ENCODE measurements around the gene TMEM87B. TPM values are rescaled to one million over a fixed set of nuclear protein-coding genes. Genes with fewer than 3 reads are reported as not detected.

Gene TMEM87B
- total and polyA plus RNA-seq, 2 of the 8 experiments (the other 6 are each of a cell fraction or from before 2014, with no cell fraction given): 7.2 to 9.0 TPM

DNA sequence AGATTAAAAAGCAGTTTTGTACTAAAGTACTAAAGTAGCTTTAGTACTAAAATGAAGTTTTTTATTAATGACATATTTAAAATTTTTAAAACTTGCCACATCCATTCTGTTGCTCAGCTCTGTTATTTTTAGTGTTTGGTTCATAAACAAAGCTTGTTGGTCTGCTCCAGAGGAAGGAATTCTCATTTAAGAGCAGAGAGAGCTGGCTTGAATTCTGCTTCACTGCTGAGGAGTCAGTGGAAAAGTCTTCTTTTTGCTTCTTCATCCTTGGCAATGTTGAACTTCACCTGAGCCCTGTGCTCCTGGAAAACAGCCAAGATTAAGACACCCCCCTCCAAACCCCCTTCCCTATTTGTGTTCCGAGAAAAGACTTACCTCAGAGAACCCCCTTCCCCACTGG is 40.6 kb downstream of the TMEM87B start:
- no peak overlapping the region for H3K56ac ChIP-seq (replicated peaks; ENCODE audit: insufficient read length, low read depth, low read length)
- no peaks in the 10 kb centered on the region for H3K79me2 ChIP-seq (ENCODE audit: control insufficient read depth in 1 of 2, insufficient read depth in 2 of 2, low read length in 2 of 2)
- no peaks in the 10 kb centered on the region for H3K79me1 ChIP-seq (ENCODE audit: low read depth, low read length)
- H3K27ac ChIP-seq (ENCODE audit: low read depth, low read length): no peak overlapping the region
- no peaks in the 10 kb centered on the region for H3K27me3 ChIP-seq (replicated peaks in 1 of 4; ENCODE audit: control insufficient read depth in 3 of 4, extremely low read depth in 1 of 4, insufficient read depth in 3 of 4, low read length in 3 of 4)
- no peak for TF ChIP-seq KDM4A (IDR thresholded peaks at IDR 0.05; ENCODE audit: low read depth, low read length, severe bottlenecking)
- no peak overlapping the region for H2BK120ac ChIP-seq (replicated peaks; ENCODE audit: low read depth, low read length)
- no peak overlapping the region for H4K8ac ChIP-seq (ENCODE audit: extremely low read depth, insufficient read depth, low read length)
- H4K91ac ChIP-seq (replicated peaks; ENCODE audit: insufficient read length, low read length): no peak overlapping the region
- no peak overlapping the region for H4K5ac ChIP-seq (ENCODE audit: insufficient read length, low read depth, low read length)
- H3K4me3 ChIP-seq (ENCODE audit: extremely low read depth in 1 of 4, insufficient read depth in 2 of 4, low read depth in 3 of 4, low read length in 4 of 4): no peak overlapping the region
- WGBS, 2 experiments (ENCODE audit: extremely low coverage in 1 of 2, insufficient coverage in 1 of 2, insufficient read length in 1 of 2, insufficient replicate concordance in 2 of 2, low coverage in 1 of 2, low lambda C conversion rate in 2 of 2, missing lambda C conversion rate in 1 of 2): 93% methylated on average over 1 of the region's 1 CpG; no CpG with 5 or more reads in 1 of the 2 experiments
- H2BK12ac ChIP-seq (ENCODE audit: low read depth, low read length): no peak overlapping the region
- no peaks in the 10 kb centered on the region for H3K23me2 ChIP-seq (ENCODE audit: low read depth, low read length)
- no peak overlapping the region for H2AK5ac ChIP-seq (ENCODE audit: low read depth, low read length)
- H3K23ac ChIP-seq (ENCODE audit: insufficient read length): no peak overlapping the region
- H3K4ac ChIP-seq (replicated peaks; ENCODE audit: insufficient read length, low read depth, low read length): no peak overlapping the region
- H4K20me1 ChIP-seq (replicated peaks in 1 of 2; ENCODE audit: control insufficient read depth in 1 of 2, insufficient read depth in 2 of 2, low read length in 2 of 2): no peaks in the 10 kb centered on the region
- no peak overlapping the region for H3K9ac ChIP-seq (replicated peaks in 1 of 4; ENCODE audit: extremely low read depth in 1 of 4, low read depth in 3 of 4, low read length in 3 of 4)
- no peak overlapping the region for H2BK20ac ChIP-seq (ENCODE audit: low read length)
- FAIRE-seq: no peak
- no peak overlapping the region for H2BK5ac ChIP-seq (ENCODE audit: low read depth, low read length)
- DNase-seq (ENCODE audit: low read depth in 1 of 2, low spot score in 2 of 2): no peak
- no peak overlapping the region for H2BK15ac ChIP-seq (ENCODE audit: low read length)
- peaks cover 0 to 9% (median 4%) of the 10 kb centered on the region in 4 experiments; a peak in 4 of 8 replicates for H3K36me3 ChIP-seq (ENCODE audit: control insufficient read depth in 2 of 4, insufficient read depth in 4 of 4, low read length in 3 of 4)
- no peaks in the 10 kb centered on the region for H3K4me1 ChIP-seq (replicated peaks in 1 of 4; ENCODE audit: control insufficient read depth in 3 of 4, insufficient read depth in 4 of 4, low read length in 3 of 4)
- H2AFZ ChIP-seq (ENCODE audit: low read length): no peak overlapping the region
- no peak overlapping the region for H3K18ac ChIP-seq (ENCODE audit: extremely low read depth, low read length)
- no peak overlapping the region for H3K14ac ChIP-seq (ENCODE audit: insufficient read length)
- H3K9me3 ChIP-seq (ENCODE audit: insufficient read depth in 2 of 2, low read depth in 1 of 2, low read length in 1 of 2): no peaks in the 10 kb centered on the region
- CTCF ChIA-PET (ENCODE audit: partially characterized antibody): interaction anchor here (0.5 kb wide), 1 partner anchor 49 kb away, joined by 3 read pairs; no protein-coding TSS in a partner anchor
- no peak overlapping the region for H3K4me2 ChIP-seq (ENCODE audit: insufficient read depth in 1 of 2, low read depth in 2 of 2, low read length in 2 of 2)
- POLR2A ChIA-PET (ENCODE audit: partially characterized antibody): no interaction called here

Measured in H1 (cell line).